HepG2 (cell line): ENCODE results near the gene C16orf89. TPM values are rescaled to one million over a fixed set of nuclear protein-coding genes. Genes with fewer than 3 reads are reported as not detected.

ENCODE experiments used
- ATF4 ChIP-seq, 2 experiments: fragments of 450-650 bp in 1 of 2; sonication (generic) in 1 of 2; formaldehyde crosslinking; IDR thresholded peaks; 2 replicates each; pipeline versions ENCODE4 v1.5.0 to v1.8.0; 2020 to 2022; ENCODE audit warnings: mild to moderate bottlenecking in 1 of 2, missing genetic modification reagents in 1 of 2
- ATRX ChIP-seq: sonication (generic); formaldehyde crosslinking; IDR thresholded peaks from 2 replicates; pipeline ENCODE4 v1.4.0; 2020; ENCODE audit warnings: missing genetic modification reagents, borderline replicate concordance
- FOSL2 ChIP-seq: sonication (generic); formaldehyde crosslinking; IDR thresholded peaks from 2 replicates; pipeline ENCODE4 v1.4.0; 2020; ENCODE audit warnings: missing genetic modification reagents
- FOXK1 ChIP-seq: sonication (generic); formaldehyde crosslinking; IDR thresholded peaks from 2 replicates; pipeline ENCODE4 v1.4.0; 2020; ENCODE audit warnings: low read depth, missing genetic modification reagents, borderline replicate concordance
- HDAC2 ChIP-seq: sonication (generic); formaldehyde crosslinking; IDR thresholded peaks from 2 replicates; pipeline ENCODE4 v1.4.0; 2020; ENCODE audit warnings: missing genetic modification reagents
- HINFP ChIP-seq: sonication (generic); formaldehyde crosslinking; IDR thresholded peaks from 2 replicates; pipeline ENCODE4 v1.4.0; 2020; ENCODE audit warnings: low read depth, mild to moderate bottlenecking, missing genetic modification reagents
- KLF9 ChIP-seq: IDR thresholded peaks from 2 replicates; pipeline ENCODE4 v1.6.1; 2016; ENCODE audit warnings: low read depth
- MBNL3 ChIP-seq: fragments of 250-450 bp; sonication (Bioruptor Pico); conservative IDR thresholded peaks from 2 replicates; pipeline ENCODE4 v1.8.0; 2022; ENCODE audit warnings: mild to moderate bottlenecking, inconsistent platforms
- MIER2 ChIP-seq: IDR thresholded peaks from 2 replicates; pipeline ENCODE4 v1.6.1; 2016; ENCODE audit warnings: missing biosample characterization, missing genetic modification reagents
- NFRKB ChIP-seq: fragments of 450-650 bp; IDR thresholded peaks from 2 replicates; pipeline ENCODE4 v1.6.1; 2017
- NKX3-1 ChIP-seq: sonication (generic); formaldehyde crosslinking; IDR thresholded peaks from 2 replicates; pipeline ENCODE4 v1.5.0; 2020; ENCODE audit warnings: missing genetic modification reagents
- NR1H2 ChIP-seq: sonication (generic); formaldehyde crosslinking; IDR thresholded peaks from 2 replicates; pipeline ENCODE4 v1.8.1; 2022; ENCODE audit warnings: low read depth, missing genetic modification reagents, borderline replicate concordance
- PRDM15 ChIP-seq: sonication (generic); formaldehyde crosslinking; IDR thresholded peaks from 2 replicates; pipeline ENCODE4 v1.4.0; 2020; ENCODE audit warnings: missing genetic modification reagents
- TARDBP ChIP-seq: sonication (generic); formaldehyde crosslinking; IDR thresholded peaks from 2 replicates; pipeline ENCODE4 v1.8.0; 2022; ENCODE audit warnings: mild to moderate bottlenecking, missing genetic modification reagents
- TOE1 ChIP-seq: sonication (generic); formaldehyde crosslinking; IDR thresholded peaks from 2 replicates; pipeline ENCODE4 v1.4.0; 2020; ENCODE audit warnings: mild to moderate bottlenecking, missing genetic modification reagents
- XRCC5 ChIP-seq: fragments of 200-400 bp; formaldehyde crosslinking; optimal IDR thresholded peaks from 2 replicates; pipeline ENCODE3; 2017; ENCODE audit warnings: mild to moderate bottlenecking, low read length
- ZBTB37 ChIP-seq: sonication (generic); formaldehyde crosslinking; IDR thresholded peaks from 2 replicates; pipeline ENCODE4 v1.4.0; 2020; ENCODE audit warnings: mild to moderate bottlenecking, missing genetic modification reagents
- ZNF282 ChIP-seq: fragments of 450-650 bp; IDR thresholded peaks from 2 replicates; pipeline ENCODE4 v1.6.1; 2018; ENCODE audit not compliant: partially characterized antibody
- ZNF512 ChIP-seq: sonication (generic); formaldehyde crosslinking; IDR thresholded peaks from 2 replicates; pipeline ENCODE4 v1.4.0; 2020; ENCODE audit warnings: mild to moderate bottlenecking, missing genetic modification reagents
- ZNF598 ChIP-seq: sonication (generic); formaldehyde crosslinking; IDR thresholded peaks from 2 replicates; pipeline ENCODE4 v1.5.1; 2020; ENCODE audit warnings: mild to moderate bottlenecking, missing genetic modification reagents, borderline replicate concordance
- polyA plus RNA-seq, 8 experiments: library from polyadenylated mRNA; depleted of rRNA in 3 of 8; stranded (reverse) in 7 of 8; unstranded in 1 of 8; fragments of >200 nt; fragmentation: Illumina TruSeq in 4 of 8; extraction: Trizol in 4 of 8; gene quantifications; 2 replicates each; pipeline versions ENCODE4 v1.2.1 to v1.2.3, GENCODE V29; 2011 to 2016; ENCODE audit warnings: low read depth in 4 of 8, missing spikeins in 1 of 8, mixed read lengths in 1 of 8; ENCODE audit not compliant: insufficient read depth in 1 of 8
- total RNA-seq, 5 experiments: library from RNA; depleted of rRNA; stranded (reverse); fragments of >200 nt; fragmentation: Illumina TruSeq; extraction: Trizol; gene quantifications; 2 replicates each; pipeline ENCODE4 v1.2.3, GENCODE V29; 2016; ENCODE audit warnings: low read depth in 1 of 5

C16orf89 gene
- total and polyA plus RNA-seq, 2 of the 13 experiments (the other 11 are each of a cell fraction or from before 2014, with no cell fraction given), result 1.9 to 3.4 TPM

- 0 out of 2 replicates have a peak, but pooled peaks have one; percentile 26 for TF ChIP-seq ZBTB37 (CRISPR knock-in tag)
- TF ChIP-seq HINFP (CRISPR knock-in tag), result no peak; the same call in 1 of the 2 replicates
- TF ChIP-seq NR1H2 (CRISPR knock-in tag), result peak; percentile 82
- TF ChIP-seq ATF4 (CRISPR knock-in tag; IDR thresholded peaks at IDR 0.05), result peak in 1 of 2 experiments; percentile 15; a peak in 1 of 4 replicates
- peak; percentile 78; the same call in 1 of the 2 replicates for TF ChIP-seq PRDM15 (CRISPR knock-in tag)
- peak; percentile 81; the same call in 1 of the 2 replicates for TF ChIP-seq KLF9 (CRISPR knock-in tag)
- TF ChIP-seq MIER2 (CRISPR knock-in tag), result peak; percentile 44
- TF ChIP-seq FOXK1 (CRISPR knock-in tag), result peak; percentile 97
- no peak for TF ChIP-seq ATRX (CRISPR knock-in tag)
- TF ChIP-seq TOE1 (CRISPR knock-in tag), result no peak; the same call in 1 of the 2 replicates
- no peak for TF ChIP-seq ZNF282
- TF ChIP-seq NKX3-1, result peak; percentile 95
- no peak for TF ChIP-seq MBNL3 (CRISPR knock-in tag)
- TF ChIP-seq HDAC2 (CRISPR knock-in tag), result peak; percentile 100
- TF ChIP-seq NFRKB, result peak; percentile 86
- peak; percentile 78 for TF ChIP-seq FOSL2
- TF ChIP-seq ZNF512, result no peak; the same call in 1 of the 2 replicates
- peak; percentile 81 for TF ChIP-seq XRCC5
- peak; percentile 94 for TF ChIP-seq TARDBP (CRISPR knock-in tag)
- TF ChIP-seq ZNF598 (CRISPR knock-in tag), result peak; percentile 43; the same call in 1 of the 2 replicates
These were observed 32.2 kb downstream of the C16orf89 start, which contains the start of gene NAGPA (continued) for GRCh38 chr16:5033256-5034166.
